Ascending aorta (tissue), 2 donors: ENCODE results near the gene MGP. TPM values are rescaled to one million over a fixed set of nuclear protein-coding genes. Genes with fewer than 3 reads are reported as not detected.

ENCODE experiments used
- DNase-seq, 2 donors: peaks; one replicate each; pipeline ENCODE4 v3.0.0-alpha.2; 2019; ENCODE audit warnings: low spot score in 2 of 2
- H3K27ac ChIP-seq, 2 donors: fragments of 200-600 bp; sonication (generic); one replicate each; pipeline ENCODE4 v1.5.1; 2016 to 2017; ENCODE audit warnings: mild to moderate bottlenecking in 1 of 2
- H3K27me3 ChIP-seq: fragments of 200-600 bp; sonication (generic); one replicate; pipeline ENCODE4 v1.5.1; 2017
- H3K36me3 ChIP-seq, 2 donors: fragments of 200-600 bp; sonication (generic); one replicate each; pipeline ENCODE4 v1.5.1; 2016
- H3K4me1 ChIP-seq, 2 donors: fragments of 200-600 bp; sonication (generic); one replicate each; pipeline ENCODE4 v1.5.1; 2016 to 2017; ENCODE audit warnings: mild to moderate bottlenecking in 1 of 2
- H3K4me3 ChIP-seq, 2 donors: fragments of 200-600 bp; sonication (generic); one replicate each; pipeline ENCODE4 v1.5.1; 2016 to 2017; ENCODE audit warnings: mild to moderate bottlenecking in 1 of 2
- H3K9me3 ChIP-seq, 2 donors: fragments of 200-600 bp; sonication (generic); one replicate each; pipeline ENCODE4 v1.5.1; 2016
- CTCF ChIP-seq, 3 experiments: fragments of 200-600 bp in 2 of 3; fragments of 450-650 bp in 1 of 3; sonication (generic) in 2 of 3; IDR thresholded peaks; one replicate each; pipeline ENCODE4 v1.5.1; 2016 to 2019; ENCODE audit warnings: antibody characterized with exemption in 3 of 3, mild to moderate bottlenecking in 1 of 3, moderate library complexity in 1 of 3
- intact Hi-C: fragments of 100-400 bp; cut with DNase I; formaldehyde crosslinking; loops from one replicate; pipeline ENCODE4 v1.15.1; 2023
- total RNA-seq: library from RNA; depleted of rRNA; stranded (reverse); fragments of >200 nt; gene quantifications from one replicate; pipeline ENCODE4 v1.1.0, GENCODE V29; 2016

The MGP gene
- total RNA-seq, 1 donor from 2014 or later, result 3,618 TPM

GRCh38 chr12:14910090-14910915, 24.6 kb upstream of the MGP start:
- DNase-seq, result no peak
- no peak for TF ChIP-seq CTCF (IDR thresholded peaks at IDR 0.05)
- H3K9me3 ChIP-seq, result no peaks in the 10 kb centered on the region
- H3K27ac ChIP-seq, result no peak overlapping the region
- peaks cover 0 to 14% of the 10 kb centered on the region in 2 donors for H3K4me1 ChIP-seq
- no peaks in the 10 kb centered on the region for H3K36me3 ChIP-seq
- no peaks in the 10 kb centered on the region for H3K27me3 ChIP-seq
- intact Hi-C loops, result no loop called here
- H3K4me3 ChIP-seq, result no peak overlapping the region

GRCh38 chr12:14907953-14908352, 22.3 kb upstream of the MGP start:
- intact Hi-C loops, result no loop called here
- DNase-seq, result no peak
- TF ChIP-seq CTCF (IDR thresholded peaks at IDR 0.05), result no peak

GRCh38 chr12:14906114-14906513, 20.5 kb upstream of the MGP start:
- intact Hi-C loops, result no loop called here
- Histone ChIP-seq H3K27ac (peak overlapping the region; percentile 73 to 75), H3K9me3 (no peaks in the 10 kb centered on the region), H3K27me3 (no peaks in the 10 kb centered on the region), H3K36me3 (no peaks in the 10 kb centered on the region), H3K4me1 (peaks cover 0 to 15% of the 10 kb centered on the region in 2 donors), H3K4me3 (no peak overlapping the region)
- DNase-seq, result no peak
- TF ChIP-seq CTCF (IDR thresholded peaks at IDR 0.05), result no peak

More at GRCh38 chr12:14907953-14908352, 22.3 kb upstream of the MGP start:
- Histone ChIP-seq H3K27me3 (no peaks in the 10 kb centered on the region), H3K4me1 (peaks cover 0 to 15% of the 10 kb centered on the region in 2 donors), H3K9me3 (no peaks in the 10 kb centered on the region), H3K27ac (no peak overlapping the region), H3K36me3 (no peaks in the 10 kb centered on the region), H3K4me3 (no peak overlapping the region)

- TF ChIP-seq CTCF (IDR thresholded peaks at IDR 0.05), result no peak
- intact Hi-C loops, result no loop called here
- Histone ChIP-seq H3K36me3 (no peaks in the 10 kb centered on the region), H3K27me3 (no peaks in the 10 kb centered on the region), H3K4me1 (peaks cover 0 to 15% of the 10 kb centered on the region in 2 donors), H3K4me3 (peak overlapping the region in 1 of 2 donors; percentile 16), H3K9me3 (no peaks in the 10 kb centered on the region), H3K27ac (peak overlapping the region; percentile 73 to 75)
- DNase-seq, result no peak
Observed at GRCh38 chr12:14905269-14906004, 19.8 kb upstream of the MGP start.

- no peaks in the 10 kb centered on the region for H3K9me3 ChIP-seq
- no peak for DNase-seq
- peak overlapping the region; percentile 73 to 75 for H3K27ac ChIP-seq
- H3K27me3 ChIP-seq, result no peaks in the 10 kb centered on the region
- peaks cover 0 to 15% of the 10 kb centered on the region in 2 donors for H3K4me1 ChIP-seq
- intact Hi-C loops, result no loop called here
- no peak for TF ChIP-seq CTCF (IDR thresholded peaks at IDR 0.05)
- peak overlapping the region in 1 of 2 donors; percentile 16 for H3K4me3 ChIP-seq
- no peaks in the 10 kb centered on the region for H3K36me3 ChIP-seq
Observed at GRCh38 chr12:14904854-14905253, 19.2 kb upstream of the MGP start.
